Measurements from ENCODE around the gene SNX10. TPM values are rescaled to one million over a fixed set of nuclear protein-coding genes. Genes with fewer than 3 reads are reported as not detected.
"Not testable (repeated sequence)": the region's sequence is repeated elsewhere in the genome, so short reads cannot be mapped to it uniquely, and the experiment has no call there.

Gene SNX10
- total RNA-seq: 10 to 100 TPM; 43.1 to 44.1 TPM

GRCh38 chr7:26291699-26292538 is at the start of gene SNX10:
SNX10 (plus strand) TSS chr7:26291862; CDS start chr7:26346443, 54,581 bp downstream.
- DNase-seq: peak; percentile 76
- CTCF ChIA-PET: interaction anchor here (0.8 to 2.8 kb wide), 6 partner anchors 12 to 397 kb away, joined by 3 to 12 read pairs (median 4); no protein-coding TSS in a partner anchor
- Mint-ChIP-seq H3K4me3 (peak within 1 kb of the TSS; percentile 93), H3K27me3 (no peaks in the 10 kb centered on the region), H3K4me1 (ENCODE audit: low read depth) (peaks cover 28% of the 10 kb centered on the region), H3K9me3 (no peaks in the 10 kb centered on the region), H3K27ac (peak within 1 kb of the TSS; percentile 90), H3K36me3 (peaks cover 4% of the 10 kb centered on the region)
- POLR2A ChIA-PET: interaction anchor here (0.7 to 2.7 kb wide), 7 partner anchors 90 to 137 kb away, joined by 3 to 42 read pairs (median 6); partner anchors contain the start of genes CBX3 and HNRNPA2B1
- intact Hi-C loops (cut with micrococcal nuclease): loop anchor here (2.0 to 10.0 kb wide), 5 partner anchors 73 to 863 kb away; partner anchors contain the start of genes HOXA3, HOXA7 and SKAP2

GRCh38 chr7:26245150-26245549 is 46.5 kb upstream of the SNX10 start:
- ChIA-PET CTCF (no interaction called here), POLR2A (no interaction called here)
- H3K27me3 Mint-ChIP-seq: no peaks in the 10 kb centered on the region
- H3K27ac Mint-ChIP-seq: no peak overlapping the region
- H3K9me3 Mint-ChIP-seq: no peaks in the 10 kb centered on the region
- DNase-seq: no peak
- H3K4me1 Mint-ChIP-seq (ENCODE audit: low read depth): no peaks in the 10 kb centered on the region
- intact Hi-C loops (cut with micrococcal nuclease): no loop called here
- H3K4me3 Mint-ChIP-seq: no peak overlapping the region
- no peaks in the 10 kb centered on the region for H3K36me3 Mint-ChIP-seq

GRCh38 chr7:26250239-26250638 is 41.4 kb upstream of the SNX10 start:
- H3K4me1 Mint-ChIP-seq (ENCODE audit: low read depth): no peaks in the 10 kb centered on the region
- H3K9me3 Mint-ChIP-seq: no peaks in the 10 kb centered on the region
- H3K4me3 Mint-ChIP-seq: no peak overlapping the region
- CTCF ChIA-PET: no interaction called here
- no peaks in the 10 kb centered on the region for H3K27me3 Mint-ChIP-seq
- H3K27ac Mint-ChIP-seq: no peak overlapping the region
- intact Hi-C loops (cut with micrococcal nuclease): no loop called here
- POLR2A ChIA-PET: no interaction called here
- H3K36me3 Mint-ChIP-seq: no peaks in the 10 kb centered on the region
- no peak for DNase-seq

GRCh38 chr7:26261866-26262265 is 29.8 kb upstream of the SNX10 start:
- H3K27me3 Mint-ChIP-seq; H3K4me3 Mint-ChIP-seq; intact Hi-C loops (cut with micrococcal nuclease); H3K36me3 Mint-ChIP-seq; DNase-seq; H3K9me3 Mint-ChIP-seq; POLR2A ChIA-PET; H3K27ac Mint-ChIP-seq; CTCF ChIA-PET: not testable (repeated sequence)
- H3K4me1 Mint-ChIP-seq (ENCODE audit: low read depth): peaks cover 11% of the 10 kb centered on the region

- Mint-ChIP-seq H3K27me3 (peaks cover 10% of the 10 kb centered on the region), H3K36me3 (no peaks in the 10 kb centered on the region), H3K9me3 (no peaks in the 10 kb centered on the region), H3K27ac (no peak overlapping the region), H3K4me3 (no peak overlapping the region), H3K4me1 (ENCODE audit: low read depth) (peaks cover 11% of the 10 kb centered on the region)
- ChIA-PET POLR2A (no interaction called here), CTCF (interaction anchor here (0.7 kb wide), 1 partner anchor 37 kb away, joined by 3 read pairs; no protein-coding TSS in a partner anchor)
- peak; percentile 41 for DNase-seq
- intact Hi-C loops (cut with micrococcal nuclease): no loop called here
Measured at GRCh38 chr7:26265065-26265464, 26.6 kb upstream of the SNX10 start.

GRCh38 chr7:26265499-26266075 is 26.1 kb upstream of the SNX10 start:
- intact Hi-C loops (cut with micrococcal nuclease): no loop called here
- Mint-ChIP-seq H3K27ac (no peak overlapping the region), H3K9me3 (no peaks in the 10 kb centered on the region), H3K36me3 (no peaks in the 10 kb centered on the region), H3K4me3 (no peak overlapping the region), H3K27me3 (peaks cover 12% of the 10 kb centered on the region), H3K4me1 (ENCODE audit: low read depth) (peaks cover 11% of the 10 kb centered on the region)
- ChIA-PET POLR2A (no interaction called here), CTCF (interaction anchor here (0.6 to 0.7 kb wide), 2 partner anchors 38 to 112 kb away, joined by 3 read pairs; no protein-coding TSS in a partner anchor)
- DNase-seq: no peak

GRCh38 chr7:26267601-26268166 is 24.0 kb upstream of the SNX10 start:
- peaks cover 12% of the 10 kb centered on the region for H3K27me3 Mint-ChIP-seq
- no peaks in the 10 kb centered on the region for H3K9me3 Mint-ChIP-seq
- intact Hi-C loops (cut with micrococcal nuclease): no loop called here
- ChIA-PET POLR2A (interaction anchor here (0.6 kb wide), 1 partner anchor 1534 kb away, joined by 3 read pairs; no protein-coding TSS in a partner anchor), CTCF (interaction anchor here (0.6 kb wide), 1 partner anchor 136 kb away, joined by 4 read pairs; no protein-coding TSS in a partner anchor)
- H3K36me3 Mint-ChIP-seq: no peaks in the 10 kb centered on the region
- H3K27ac Mint-ChIP-seq: no peak overlapping the region
- no peak for DNase-seq
- H3K4me1 Mint-ChIP-seq (ENCODE audit: low read depth): peaks cover 11% of the 10 kb centered on the region
- H3K4me3 Mint-ChIP-seq: no peak overlapping the region

- Mint-ChIP-seq H3K27ac (no peak overlapping the region), H3K9me3 (no peaks in the 10 kb centered on the region), H3K36me3 (no peaks in the 10 kb centered on the region)
Measured at GRCh38 chr7:26275213-26275612, 16.4 kb upstream of the SNX10 start.

GRCh38 chr7:26278770-26279169 is 12.9 kb upstream of the SNX10 start:
- H3K27ac Mint-ChIP-seq: no peak overlapping the region
- intact Hi-C loops (cut with micrococcal nuclease): loop anchor here (1.0 to 2.0 kb wide), 2 partner anchors 16 to 74 kb away; no protein-coding TSS in a partner anchor
- peaks cover 3% of the 10 kb centered on the region for H3K27me3 Mint-ChIP-seq
- no peak overlapping the region for H3K4me3 Mint-ChIP-seq
- DNase-seq: no peak
- POLR2A ChIA-PET: no interaction called here
- H3K4me1 Mint-ChIP-seq (ENCODE audit: low read depth): peaks cover 24% of the 10 kb centered on the region
- no peaks in the 10 kb centered on the region for H3K9me3 Mint-ChIP-seq
- no peaks in the 10 kb centered on the region for H3K36me3 Mint-ChIP-seq
- CTCF ChIA-PET: interaction anchor here (0.6 to 1.0 kb wide), 3 partner anchors 30 to 100 kb away, joined by 3 to 4 read pairs (median 3); no protein-coding TSS in a partner anchor

More at GRCh38 chr7:26275213-26275612, 16.4 kb upstream of the SNX10 start:
- Mint-ChIP-seq H3K4me1 (ENCODE audit: low read depth) (peaks cover 15% of the 10 kb centered on the region), H3K27me3 (peaks cover 5% of the 10 kb centered on the region), H3K4me3 (no peak overlapping the region)
- ChIA-PET POLR2A (no interaction called here), CTCF (interaction anchor here (0.7 kb wide), 1 partner anchor 378 kb away, joined by 4 read pairs; no protein-coding TSS in a partner anchor)
- DNase-seq: no peak
- intact Hi-C loops (cut with micrococcal nuclease): no loop called here

- POLR2A ChIA-PET: interaction anchor here (0.8 kb wide), 1 partner anchor 79 kb away, joined by 4 read pairs; the partner anchor contains the start of gene HNRNPA2B1
- H3K27me3 Mint-ChIP-seq: peaks cover 3% of the 10 kb centered on the region
- peaks cover 24% of the 10 kb centered on the region for H3K4me1 Mint-ChIP-seq (ENCODE audit: low read depth)
- no peak overlapping the region for H3K4me3 Mint-ChIP-seq
- intact Hi-C loops (cut with micrococcal nuclease): loop anchor here (1.0 to 2.0 kb wide), 2 partner anchors 15 to 75 kb away; no protein-coding TSS in a partner anchor
- no peaks in the 10 kb centered on the region for H3K36me3 Mint-ChIP-seq
- CTCF ChIA-PET: interaction anchor here (1.3 kb wide), 1 partner anchor 13 kb away, joined by 3 read pairs; no protein-coding TSS in a partner anchor
- peak; percentile 59 for DNase-seq
- H3K27ac Mint-ChIP-seq: peak overlapping the region; percentile 1
- no peaks in the 10 kb centered on the region for H3K9me3 Mint-ChIP-seq
Measured at GRCh38 chr7:26279405-26279804, 12.3 kb upstream of the SNX10 start.

GRCh38 chr7:26280097-26280496 is 11.6 kb upstream of the SNX10 start:
- H3K4me3 Mint-ChIP-seq: no peak overlapping the region
- H3K36me3 Mint-ChIP-seq: no peaks in the 10 kb centered on the region
- intact Hi-C loops (cut with micrococcal nuclease): no loop called here
- ChIA-PET POLR2A (interaction anchor here (0.8 to 0.9 kb wide), 2 partner anchors 14 to 80 kb away, joined by 3 to 4 read pairs; partner anchors contain the start of gene HNRNPA2B1), CTCF (interaction anchor here (0.8 to 1.3 kb wide), 3 partner anchors 13 to 387 kb away, joined by 3 to 5 read pairs (median 3); no protein-coding TSS in a partner anchor)
- peaks cover 24% of the 10 kb centered on the region for H3K4me1 Mint-ChIP-seq (ENCODE audit: low read depth)
- peak overlapping the region; percentile 20 for H3K27ac Mint-ChIP-seq
- H3K9me3 Mint-ChIP-seq: no peaks in the 10 kb centered on the region
- DNase-seq: no peak
- peaks cover 3% of the 10 kb centered on the region for H3K27me3 Mint-ChIP-seq

All from activated CD4-positive, alpha-beta memory T cell treated with anti-CD3 and anti-CD28 coated beads for 36 hours (primary cell).